ENCODE measurements around the gene IRGC. TPM values are rescaled to one million over a fixed set of nuclear protein-coding genes. Genes with fewer than 3 reads are reported as not detected.

IRGC gene
- total RNA-seq, 4 donors from 2014 or later, result not detected

DNA sequence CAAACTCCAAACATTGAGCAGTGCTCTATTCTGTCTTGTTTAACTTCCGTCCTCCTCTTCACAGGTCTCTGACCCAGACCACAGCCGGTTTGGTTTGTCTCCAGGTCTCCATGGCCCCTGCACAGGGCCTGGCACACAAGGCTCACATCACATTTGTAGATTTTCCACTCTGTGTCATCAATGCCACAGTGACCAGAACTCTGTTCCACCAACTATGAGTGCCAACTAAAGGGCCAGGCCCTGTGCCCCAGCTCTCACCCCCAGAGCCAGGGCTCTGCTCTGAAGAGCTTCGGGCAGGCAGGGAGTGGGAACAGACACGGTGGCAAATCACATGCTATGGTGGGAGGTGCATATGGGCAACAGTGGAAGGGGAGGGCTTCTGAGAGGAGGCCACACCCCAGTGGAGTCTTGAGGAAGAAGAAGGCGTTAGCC is 22.9 kb downstream of the IRGC start:
- TF ChIP-seq, protein P1, sequence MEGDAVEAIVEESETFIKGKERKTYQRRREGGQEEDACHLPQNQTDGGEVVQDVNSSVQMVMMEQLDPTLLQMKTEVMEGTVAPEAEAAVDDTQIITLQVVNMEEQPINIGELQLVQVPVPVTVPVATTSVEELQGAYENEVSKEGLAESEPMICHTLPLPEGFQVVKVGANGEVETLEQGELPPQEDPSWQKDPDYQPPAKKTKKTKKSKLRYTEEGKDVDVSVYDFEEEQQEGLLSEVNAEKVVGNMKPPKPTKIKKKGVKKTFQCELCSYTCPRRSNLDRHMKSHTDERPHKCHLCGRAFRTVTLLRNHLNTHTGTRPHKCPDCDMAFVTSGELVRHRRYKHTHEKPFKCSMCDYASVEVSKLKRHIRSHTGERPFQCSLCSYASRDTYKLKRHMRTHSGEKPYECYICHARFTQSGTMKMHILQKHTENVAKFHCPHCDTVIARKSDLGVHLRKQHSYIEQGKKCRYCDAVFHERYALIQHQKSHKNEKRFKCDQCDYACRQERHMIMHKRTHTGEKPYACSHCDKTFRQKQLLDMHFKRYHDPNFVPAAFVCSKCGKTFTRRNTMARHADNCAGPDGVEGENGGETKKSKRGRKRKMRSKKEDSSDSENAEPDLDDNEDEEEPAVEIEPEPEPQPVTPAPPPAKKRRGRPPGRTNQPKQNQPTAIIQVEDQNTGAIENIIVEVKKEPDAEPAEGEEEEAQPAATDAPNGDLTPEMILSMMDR (IDR thresholded peaks at IDR 0.05; ENCODE audit: low read depth), result no peak

DNA sequence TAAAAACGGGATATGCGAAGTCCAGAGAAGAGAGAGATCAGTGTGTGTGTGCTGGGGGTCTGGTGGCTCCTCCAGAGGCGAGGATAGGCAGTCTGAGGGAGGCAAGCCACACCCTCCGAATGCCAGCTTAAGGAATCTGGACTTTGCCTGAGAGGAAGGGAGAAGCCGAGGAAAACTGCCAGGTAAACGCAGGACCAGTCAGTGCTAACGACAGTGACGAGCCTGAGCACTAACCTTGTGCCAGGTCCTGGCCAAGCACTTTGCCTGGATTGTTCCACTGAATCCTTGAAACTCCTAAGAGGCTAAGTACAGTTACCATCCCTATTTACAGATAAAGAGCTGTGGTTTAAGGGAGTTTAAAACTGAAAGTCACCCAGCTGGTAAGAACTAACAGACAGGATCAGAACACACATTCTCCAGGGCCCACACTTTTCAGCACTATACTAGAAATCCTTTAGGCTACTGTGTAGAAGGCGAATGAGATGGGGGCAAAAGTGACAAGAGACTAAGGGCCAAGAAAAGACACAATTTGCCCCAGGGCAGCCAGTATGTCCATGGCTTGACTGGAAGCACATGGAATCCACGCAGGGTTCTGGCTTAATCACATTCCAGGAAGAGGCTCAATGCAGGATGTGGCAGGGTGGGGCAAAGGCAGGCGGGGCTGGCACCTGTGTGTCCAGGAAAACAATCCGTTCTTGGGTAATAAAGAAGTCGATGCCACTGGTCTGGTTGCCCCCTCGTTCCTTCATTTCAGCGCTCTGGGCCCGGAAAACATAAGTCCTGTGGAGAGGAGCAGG is 23.8 kb downstream of the IRGC start:
- TF ChIP-seq, protein P1 (IDR thresholded peaks at IDR 0.05; ENCODE audit: low read depth), result no peak

DNA sequence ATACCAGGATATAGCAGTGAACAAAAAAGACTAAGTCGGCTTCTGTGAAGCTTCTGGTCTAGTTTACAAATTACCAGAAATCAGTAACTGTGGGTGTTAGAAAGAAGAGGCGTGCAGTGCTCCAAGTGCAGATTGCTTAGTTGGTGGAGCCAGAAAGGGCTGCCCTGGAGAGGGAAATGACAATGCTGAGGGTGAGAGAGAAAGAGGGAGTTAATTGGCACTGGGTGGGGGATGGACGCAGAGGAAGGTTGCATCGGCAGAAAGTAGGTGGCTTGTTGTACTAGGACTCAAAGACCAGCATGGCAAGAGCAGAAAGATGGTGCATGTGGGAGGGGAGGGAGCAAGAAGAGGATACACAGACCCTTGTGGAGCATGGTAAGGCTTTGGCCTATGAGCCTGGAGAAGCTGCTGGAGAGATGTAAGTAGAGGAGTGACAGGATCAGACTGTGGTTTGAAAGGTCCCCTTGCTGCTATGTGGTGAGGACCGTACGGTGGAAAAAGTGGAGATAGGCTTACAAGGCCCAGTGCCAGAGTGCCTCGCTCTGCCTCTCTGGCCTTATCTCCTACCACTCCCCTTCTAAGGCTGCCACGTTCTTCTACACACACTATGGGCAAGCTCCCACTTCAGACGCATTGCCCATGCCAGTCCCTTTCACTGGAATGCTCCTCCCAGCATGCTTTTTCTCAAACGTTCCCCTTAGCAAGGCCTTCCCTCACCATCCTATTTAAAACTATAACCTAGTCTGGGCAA is 25.4 kb downstream of the IRGC start:
- TF ChIP-seq, protein P1 (IDR thresholded peaks at IDR 0.05; ENCODE audit: low read depth), result no peak

DNA sequence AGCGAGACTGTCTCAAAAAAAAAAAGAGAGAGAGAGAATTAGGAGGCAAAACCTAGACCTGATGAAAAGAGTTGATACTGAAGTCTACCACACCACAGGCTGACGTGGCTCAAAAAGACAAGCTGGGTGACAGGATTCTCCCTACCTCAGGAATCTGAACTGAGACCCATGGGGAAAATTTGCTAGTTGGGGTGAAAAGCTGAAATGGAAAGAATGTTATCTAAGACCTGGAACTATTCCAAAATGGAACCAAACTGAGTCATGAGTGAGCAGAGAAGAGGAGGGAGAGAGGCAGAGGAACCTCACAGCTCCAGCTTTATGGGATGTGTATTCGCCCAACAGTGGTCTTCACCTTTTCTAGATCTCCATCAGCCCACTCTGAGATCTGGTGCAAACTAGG is 27.2 kb downstream of the IRGC start:
- TF ChIP-seq, protein P1 (IDR thresholded peaks at IDR 0.05; ENCODE audit: low read depth), result no peak

DNA sequence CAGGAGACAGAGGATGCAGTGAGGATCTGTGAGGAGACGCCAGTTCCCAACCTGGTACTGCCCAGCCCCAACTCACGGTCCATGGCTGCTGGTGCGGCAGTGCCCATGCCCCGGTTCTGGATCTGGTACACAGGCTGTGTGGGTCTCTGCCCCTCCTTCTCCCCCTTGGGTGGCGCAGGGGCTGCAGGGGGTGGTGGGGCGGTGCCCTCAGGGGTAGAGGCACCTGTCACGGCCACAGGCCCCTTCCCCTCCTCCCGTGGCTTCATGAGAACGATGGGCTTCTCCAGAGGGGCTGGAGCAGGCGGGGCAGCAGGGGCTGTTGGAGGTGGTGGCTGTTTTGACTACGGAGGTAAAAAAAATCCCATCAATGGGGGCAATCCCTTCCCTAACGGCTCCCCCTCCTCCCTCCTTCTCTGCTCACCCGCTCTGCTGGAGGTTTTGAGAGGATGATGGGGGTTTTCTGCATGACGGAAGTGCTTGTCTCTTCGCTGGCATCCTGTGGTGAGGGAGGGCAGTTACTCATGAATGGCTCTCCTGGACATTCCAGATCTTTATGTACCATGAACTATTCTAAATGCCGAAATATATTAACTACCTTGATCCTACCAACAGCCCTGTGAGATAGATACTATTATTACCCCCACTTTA is 31.8 kb downstream of the IRGC start:
- TF ChIP-seq, protein P1 (IDR thresholded peaks at IDR 0.05; ENCODE audit: low read depth), result no peak

DNA sequence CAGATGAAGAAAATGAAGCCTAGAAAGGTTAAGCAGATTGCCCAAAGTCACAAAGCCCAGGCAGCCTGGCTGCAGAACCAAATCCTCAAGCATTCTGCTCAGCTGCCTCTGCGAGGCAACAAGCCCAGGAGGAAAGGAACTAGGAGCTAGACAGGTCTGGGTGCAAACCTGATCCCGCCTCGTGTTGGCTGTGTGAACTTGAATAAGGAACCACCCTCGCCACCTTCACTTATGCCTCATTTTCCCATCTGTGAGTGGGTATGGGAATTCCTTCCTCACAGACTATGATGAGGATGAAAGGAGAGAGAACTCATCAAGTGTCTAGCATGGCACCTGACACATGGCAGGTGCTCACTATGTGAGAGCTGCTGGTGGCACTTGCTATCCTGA is 32.3 kb downstream of the IRGC start:
- TF ChIP-seq, protein P1 (IDR thresholded peaks at IDR 0.05; ENCODE audit: low read depth), result no peak

DNA sequence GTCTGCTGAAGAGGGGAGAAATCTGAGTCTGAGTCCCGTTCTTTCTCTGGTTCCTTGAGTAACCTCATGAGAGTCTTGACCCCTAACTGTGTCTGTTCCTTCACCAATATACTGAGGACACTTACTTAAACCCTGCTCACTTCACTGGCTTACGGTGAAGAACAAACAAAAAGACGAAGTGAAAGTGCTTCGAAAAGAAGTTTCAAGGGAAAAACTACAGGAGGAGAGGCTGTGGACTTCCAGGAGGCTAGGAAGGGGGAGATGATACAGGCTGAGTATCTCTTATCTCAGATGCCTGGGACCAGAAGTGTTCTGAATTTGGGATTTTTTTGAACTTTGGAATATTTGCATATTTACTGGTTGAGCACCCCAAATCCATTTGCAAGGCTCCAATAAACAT is 32.8 kb downstream of the IRGC start:
- TF ChIP-seq, protein P1 (IDR thresholded peaks at IDR 0.05; ENCODE audit: low read depth), result no peak
